MV-4-11 (cell line): ENCODE data around the gene FAM120B.

Experiments
- DNase-seq: peaks from one replicate; lab custom pipeline; 2025; lab: John Stamatoyannopoulos, UW

The FAM120B gene

GRCh38 chr6:170272341-170273065 lies 34.1 kb upstream of the FAM120B start:
- no peak for DNase-seq

- DNase-seq: no peak
Observed at GRCh38 chr6:170273191-170273590, 33.4 kb upstream of the FAM120B start.

- no peak for DNase-seq
Observed at GRCh38 chr6:170273681-170274080, 32.9 kb upstream of the FAM120B start.

GRCh38 chr6:170274713-170275560 lies 31.6 kb upstream of the FAM120B start:
- DNase-seq: no peak

- no peak for DNase-seq
Observed at GRCh38 chr6:170276369-170277057, 30.0 kb upstream of the FAM120B start.

GRCh38 chr6:170277893-170278742 lies 28.4 kb upstream of the FAM120B start:
- DNase-seq: no peak

- peak; percentile 9 for DNase-seq
Observed at GRCh38 chr6:170278743-170279094, 27.8 kb upstream of the FAM120B start.

- no peak for DNase-seq
Observed at GRCh38 chr6:170279426-170279825, 27.1 kb upstream of the FAM120B start.

- no peak for DNase-seq
Observed at GRCh38 chr6:170279977-170280688, 26.4 kb upstream of the FAM120B start.

- DNase-seq: no peak
Observed at GRCh38 chr6:170280689-170281045, 25.9 kb upstream of the FAM120B start.

GRCh38 chr6:170281331-170282292 lies 24.9 kb upstream of the FAM120B start:
- no peak for DNase-seq

GRCh38 chr6:170282512-170283158 lies 23.9 kb upstream of the FAM120B start:
- no peak for DNase-seq

- DNase-seq: no peak
Observed at GRCh38 chr6:170283212-170284081, 23.1 kb upstream of the FAM120B start.

GRCh38 chr6:170284126-170284773 lies 22.3 kb upstream of the FAM120B start:
- DNase-seq: no peak

- DNase-seq: no peak
Observed at GRCh38 chr6:170284866-170285469, 21.6 kb upstream of the FAM120B start.

- DNase-seq: no peak
Observed at GRCh38 chr6:170285482-170285881, 21.1 kb upstream of the FAM120B start.

- no peak for DNase-seq
Observed at GRCh38 chr6:170286246-170286933, 20.2 kb upstream of the FAM120B start.
